Erythroblast (primary cell): Measurements from ENCODE around the gene MSI2.

Source experiments
- DNase-seq, 2 experiments: peaks; one replicate each; lab custom pipeline; 2025; lab: John Stamatoyannopoulos, UW
- GATA1 ChIP-seq: IDR thresholded peaks from 2 replicates; pipeline ENCODE4 v1.6.1; 2011; ENCODE audit warnings: low read depth, mild to moderate bottlenecking, control low read depth, low read length, moderate library complexity
- POLR2A ChIP-seq: IDR thresholded peaks from 2 replicates; pipeline ENCODE4 v1.6.1; 2011; ENCODE audit warnings: mild to moderate bottlenecking, low read length

Gene MSI2

DNA sequence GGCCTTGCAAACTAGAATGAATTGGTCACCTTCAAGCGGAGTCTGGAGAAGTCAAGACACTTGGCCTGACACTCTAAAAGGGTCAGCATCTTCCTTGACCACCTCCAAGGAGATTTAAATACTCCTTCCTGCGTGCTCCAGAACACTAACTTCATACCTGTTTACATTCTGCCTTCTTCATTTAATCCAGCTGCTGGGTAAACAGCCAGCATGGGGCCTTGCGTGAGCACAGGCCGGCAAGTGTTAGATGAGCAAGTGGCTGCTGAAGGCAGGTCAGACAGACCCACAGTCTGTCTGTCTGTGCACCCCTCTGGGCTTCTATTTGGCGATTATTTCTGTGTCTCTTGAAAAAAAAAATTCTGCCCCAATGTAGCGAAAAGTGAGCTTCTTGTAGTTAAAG lies 153.8 kb downstream of the MSI2 start:
- DNase-seq = no peak
- no peak for TF ChIP-seq POLR2A
- TF ChIP-seq GATA1 = no peak

DNA sequence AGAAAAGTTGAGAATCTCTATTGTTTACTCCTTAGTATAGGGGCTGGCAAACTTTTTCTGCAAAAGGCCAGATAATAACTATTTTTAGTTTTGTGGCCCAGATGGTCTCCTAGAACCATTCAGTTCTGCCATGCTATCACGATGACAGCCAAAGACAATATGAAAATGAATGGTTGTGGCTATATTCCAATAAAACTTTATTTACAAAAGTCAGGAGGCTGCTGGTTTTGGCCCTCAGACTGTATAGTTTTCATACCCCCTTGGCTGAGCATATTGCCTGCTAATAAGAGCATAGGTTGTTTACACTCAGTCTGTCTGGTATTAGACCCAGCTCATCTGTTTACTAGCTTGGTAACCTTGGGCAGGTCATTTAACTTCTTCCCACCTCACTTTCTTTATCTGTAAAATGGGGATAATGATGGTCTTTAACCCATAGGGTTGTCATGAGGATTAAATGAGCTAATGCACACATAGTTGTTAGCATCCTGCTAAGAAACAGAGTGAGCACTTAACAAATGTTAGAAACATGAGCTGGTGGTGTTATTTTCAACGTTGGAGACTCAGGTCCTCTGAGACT lies 156.3 kb downstream of the MSI2 start:
- TF ChIP-seq GATA1 = no peak
- TF ChIP-seq POLR2A = no peak
- DNase-seq = no peak

DNA sequence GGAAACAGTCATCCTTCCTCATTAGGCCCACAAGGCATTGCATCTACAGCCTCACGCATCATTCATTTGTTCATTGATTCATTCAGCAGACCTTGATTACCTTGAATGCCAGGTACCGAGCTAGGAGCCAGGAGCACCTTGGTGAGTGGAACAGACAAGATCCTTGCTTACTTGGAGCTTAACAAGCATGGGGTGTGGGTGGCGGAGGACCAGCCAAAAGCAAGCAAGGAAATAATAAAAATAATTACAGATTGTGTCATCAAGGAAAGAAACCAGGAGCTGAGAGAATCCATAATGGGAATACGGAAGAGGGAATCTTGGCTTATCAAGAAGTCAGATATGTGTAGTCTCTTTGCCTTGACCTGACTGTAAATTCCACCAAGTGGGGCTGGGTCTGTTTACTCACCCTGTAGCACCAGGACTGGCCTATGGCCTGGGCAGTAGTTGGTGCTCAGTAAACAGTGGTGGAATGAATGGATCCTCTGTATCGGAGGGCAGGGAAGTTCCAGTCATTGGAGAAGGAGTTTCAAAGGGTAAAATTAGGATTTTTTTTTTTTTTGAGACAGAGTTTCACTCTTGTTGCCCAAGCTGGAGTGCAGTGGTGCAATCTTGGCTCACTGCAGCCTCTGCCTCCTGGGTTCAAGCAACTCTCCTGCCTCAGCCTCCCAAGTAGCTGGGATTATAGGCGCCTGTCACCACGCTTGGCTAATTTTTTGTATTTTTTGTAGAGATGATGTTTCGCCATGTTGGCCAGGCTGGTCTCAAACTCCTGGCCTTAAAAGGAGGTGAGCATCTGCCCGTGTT lies 157.7 kb downstream of the MSI2 start:
- no peak for DNase-seq

DNA sequence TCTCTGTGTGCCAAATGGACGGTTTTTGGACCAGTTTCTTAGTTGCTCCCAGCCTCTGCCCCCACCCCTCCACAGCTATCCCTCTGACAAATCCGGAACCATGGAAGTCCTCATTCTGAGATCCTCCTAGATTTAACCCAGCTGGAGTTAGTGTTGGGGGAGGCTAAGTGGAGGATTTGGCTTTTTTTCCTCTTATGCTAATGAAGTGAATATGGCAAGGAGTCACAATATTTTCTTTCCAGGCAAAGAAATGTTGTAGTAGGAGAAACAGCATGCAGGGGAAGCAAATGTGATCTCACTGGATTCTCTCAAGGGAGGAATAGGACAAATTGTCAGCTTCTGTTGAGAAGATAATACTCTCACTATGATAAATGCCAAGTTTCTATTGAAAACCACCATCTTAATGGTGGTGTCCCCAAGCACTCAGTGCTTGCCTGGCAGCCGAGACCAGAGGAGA lies 159.5 kb downstream of the MSI2 start:
- TF ChIP-seq POLR2A (no peak), GATA1 (no peak)
- no peak for DNase-seq

More for the DNA sequence above, 157.7 kb downstream of the MSI2 start:
- no peak for TF ChIP-seq GATA1
- no peak for TF ChIP-seq POLR2A

DNA sequence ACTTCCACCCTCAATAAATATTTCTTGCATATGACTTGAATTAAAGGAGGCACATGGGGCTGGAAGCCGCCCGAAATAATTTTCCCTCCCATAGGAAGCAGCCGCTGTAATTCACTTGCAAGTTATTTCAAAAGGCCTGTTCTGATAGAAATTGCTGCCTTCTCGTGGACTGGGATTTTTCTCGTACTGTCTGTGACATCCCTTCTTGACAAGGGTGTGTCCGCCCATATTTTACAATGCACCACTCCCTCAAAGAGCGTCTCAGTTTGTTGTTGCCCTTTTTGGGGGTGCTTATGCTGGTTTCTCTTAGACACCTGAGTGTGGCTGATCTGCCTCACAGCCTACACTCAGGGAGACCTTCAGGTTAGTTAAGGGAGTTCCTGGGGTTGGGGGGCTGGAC lies 160.0 kb downstream of the MSI2 start:
- DNase-seq = no peak

DNA sequence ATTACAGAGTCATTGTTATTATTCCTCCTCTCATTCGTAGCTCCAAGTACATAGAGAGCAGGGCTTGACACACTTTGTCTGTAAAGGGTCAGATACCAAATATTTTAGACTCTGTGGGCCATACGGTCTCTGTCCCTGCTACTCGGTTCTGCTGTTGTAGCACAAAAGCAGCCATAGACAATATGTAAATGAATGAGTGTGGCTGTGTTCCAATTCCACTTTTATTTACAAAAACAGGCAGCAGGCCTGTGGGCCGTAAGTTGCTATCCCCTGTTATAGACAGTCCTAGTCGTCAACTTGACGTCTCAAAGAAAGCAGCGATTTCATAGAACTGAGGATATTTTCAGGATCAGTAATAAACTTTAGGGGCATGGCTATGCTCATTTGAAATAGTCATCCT lies 161.6 kb downstream of the MSI2 start:
- no peak for DNase-seq
- TF ChIP-seq GATA1 (no peak), POLR2A (no peak)

More for the DNA sequence above, 160.0 kb downstream of the MSI2 start:
- no peak for TF ChIP-seq POLR2A
- TF ChIP-seq GATA1 = no peak

DNA sequence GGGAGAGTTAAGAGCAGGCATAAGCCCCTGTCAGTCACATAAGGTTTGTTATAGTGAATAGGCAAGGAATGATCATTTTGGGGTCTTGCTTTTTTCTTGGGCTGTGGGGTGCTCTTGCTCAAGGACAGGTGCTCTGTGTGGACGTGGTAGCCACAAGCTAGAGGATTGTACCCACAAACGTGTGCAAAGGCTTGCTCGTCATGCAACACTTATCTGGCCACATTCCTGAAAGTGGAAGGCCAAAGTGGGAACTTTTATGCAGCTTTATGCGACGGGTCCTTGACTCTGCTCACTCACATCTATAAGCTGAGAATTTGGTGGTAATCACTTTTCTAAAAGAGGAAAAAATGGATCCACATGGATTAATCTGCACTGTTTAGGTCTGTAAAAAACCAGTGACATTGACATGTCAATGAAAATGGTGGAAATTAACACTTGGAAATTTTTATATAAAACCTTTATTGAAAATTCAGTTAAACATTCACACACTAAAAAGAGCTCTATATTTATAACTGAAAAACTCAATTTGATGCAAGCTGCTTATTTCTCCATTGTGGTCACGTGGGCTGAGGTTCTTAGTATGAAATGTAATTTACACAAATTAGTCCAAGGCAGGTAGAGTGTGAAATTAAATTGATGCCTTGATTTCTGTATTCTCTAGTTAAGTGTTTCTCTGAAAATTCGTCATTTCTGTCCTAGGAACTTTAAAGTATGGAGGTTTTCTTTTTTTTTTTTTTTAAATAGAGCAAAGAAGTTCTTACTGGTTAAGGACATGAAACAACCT lies 162.3 kb downstream of the MSI2 start:
- no peak for DNase-seq

DNA sequence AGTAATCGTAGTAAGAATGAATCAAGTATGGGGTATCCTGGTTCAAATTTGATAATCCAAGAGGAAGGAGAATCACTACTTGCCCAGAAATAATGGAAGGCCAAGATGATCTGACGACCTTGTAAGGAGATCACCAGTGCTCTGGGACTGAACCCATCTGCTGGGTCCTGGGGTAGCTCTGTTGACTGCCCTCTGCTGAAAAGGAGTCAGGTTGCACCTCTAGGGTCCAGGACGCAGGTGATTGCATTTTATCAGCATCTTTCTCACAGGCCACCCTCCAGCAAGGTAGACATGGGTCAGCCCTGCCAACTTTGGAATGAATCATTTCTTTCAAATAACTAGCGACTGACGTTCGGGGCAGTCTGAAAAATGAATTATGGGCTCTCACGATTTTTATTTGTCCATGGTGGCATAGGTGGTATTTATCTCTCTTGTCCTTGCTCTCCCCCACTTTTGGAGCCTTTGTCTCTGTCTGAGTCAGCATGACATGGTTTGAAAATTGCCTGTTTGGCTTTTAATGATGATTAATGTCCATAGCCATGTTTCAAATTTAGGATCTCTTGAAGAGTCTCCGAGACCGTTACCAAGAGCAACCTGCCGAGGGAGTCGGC lies 163.7 kb downstream of the MSI2 start:
- TF ChIP-seq POLR2A (no peak), GATA1 (no peak)
- DNase-seq = no peak

More for the DNA sequence above, 162.3 kb downstream of the MSI2 start:
- no peak for TF ChIP-seq POLR2A
- TF ChIP-seq GATA1 = no peak

DNA sequence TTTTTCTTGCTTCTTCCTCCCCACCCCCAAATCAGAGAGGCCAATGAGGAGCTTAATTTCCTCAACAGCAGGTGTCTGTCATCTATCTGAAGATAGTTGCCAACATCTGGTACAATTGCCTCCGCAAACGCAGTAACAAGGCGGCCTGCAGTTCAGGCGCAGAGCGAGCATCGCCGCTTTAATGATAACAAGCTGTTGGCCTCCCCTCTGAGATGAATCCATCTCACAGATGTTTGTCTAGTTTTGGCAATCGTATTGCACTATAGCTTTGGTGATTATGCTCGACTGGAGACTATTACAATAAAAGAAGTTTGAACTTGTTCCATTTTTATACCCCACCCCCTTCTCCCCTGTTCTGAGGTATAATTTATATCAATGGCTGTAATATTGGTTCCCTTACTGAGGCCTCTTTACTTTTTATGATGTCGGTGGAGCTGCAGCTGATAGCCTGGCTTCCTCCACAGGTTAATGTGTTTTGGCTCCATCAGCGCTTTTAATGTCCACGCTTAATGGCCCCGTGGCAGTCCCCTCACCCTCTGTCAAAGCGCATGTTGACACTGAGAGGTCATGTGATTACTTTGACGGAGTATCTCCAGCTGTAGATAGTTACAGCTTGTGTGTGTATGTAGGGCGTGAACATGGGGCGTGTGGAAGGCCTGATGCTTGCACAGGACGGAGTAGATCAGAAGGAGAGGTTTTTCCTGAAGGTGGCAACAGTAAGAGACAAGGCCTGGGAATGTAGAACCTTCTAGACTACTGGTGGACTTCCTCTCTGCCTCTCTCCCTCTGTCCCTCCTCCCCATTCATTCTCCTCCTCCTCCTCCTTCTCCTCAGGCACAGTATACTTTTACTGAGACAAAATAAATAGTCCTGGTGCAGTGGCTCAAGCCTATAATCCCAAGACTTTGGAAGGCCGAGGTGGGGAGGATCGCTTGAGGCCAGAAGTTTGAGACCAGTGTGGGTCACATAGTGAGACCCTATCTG lies 164.7 kb downstream of the MSI2 start:
- TF ChIP-seq POLR2A = no peak
- no peak for TF ChIP-seq GATA1
- DNase-seq = peak; percentile 57 to 83

DNA sequence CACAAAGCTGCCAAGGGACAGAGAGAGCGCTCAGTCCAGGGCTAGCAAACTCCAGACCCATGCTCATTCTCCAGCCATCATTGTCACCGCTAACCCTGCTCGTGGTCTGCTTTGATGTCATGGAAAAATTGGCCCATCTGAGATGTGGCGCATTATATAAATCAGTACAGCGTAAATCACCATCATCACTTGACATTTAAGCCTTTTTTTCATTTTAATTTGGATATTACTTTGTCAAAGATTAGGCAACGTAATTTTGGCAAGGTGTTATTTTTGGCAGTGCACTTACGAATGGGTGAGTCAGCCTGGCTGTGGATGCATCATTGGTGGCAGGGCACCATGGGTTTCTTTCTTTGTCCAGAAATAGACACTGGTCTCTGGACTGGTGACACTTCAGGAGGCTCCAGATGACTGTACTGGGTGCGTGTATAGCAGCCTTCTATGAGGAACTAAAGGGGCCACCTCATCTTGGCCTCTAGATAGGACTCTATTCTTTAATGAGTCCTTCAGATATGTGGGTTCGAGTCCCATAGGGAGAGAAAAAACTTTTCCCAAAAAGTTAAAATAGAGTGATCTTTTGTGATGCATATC lies 166.3 kb downstream of the MSI2 start:
- no peak for DNase-seq
- TF ChIP-seq GATA1 = no peak
- TF ChIP-seq POLR2A = no peak

DNA sequence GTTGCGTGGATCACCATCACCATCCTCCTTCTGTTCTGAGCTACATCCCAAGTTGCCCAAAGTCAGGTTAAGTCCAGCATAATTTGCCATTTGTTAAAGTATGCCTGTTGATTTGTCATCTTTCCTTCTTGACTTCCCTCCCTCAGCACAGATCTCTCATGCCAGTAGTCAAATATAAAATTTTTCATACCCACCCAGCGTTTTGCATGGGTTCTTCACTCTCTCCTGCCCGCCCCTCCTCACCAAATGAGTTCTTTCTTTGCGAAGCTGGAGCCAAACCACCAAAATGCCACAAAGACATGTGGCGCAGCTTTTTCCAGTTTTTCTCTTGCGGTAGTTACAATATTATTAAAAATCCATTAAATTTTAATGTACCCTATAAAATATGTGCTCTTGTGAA lies 167.2 kb downstream of the MSI2 start:
- DNase-seq = no peak
- TF ChIP-seq GATA1 (no peak), POLR2A (no peak)

DNA sequence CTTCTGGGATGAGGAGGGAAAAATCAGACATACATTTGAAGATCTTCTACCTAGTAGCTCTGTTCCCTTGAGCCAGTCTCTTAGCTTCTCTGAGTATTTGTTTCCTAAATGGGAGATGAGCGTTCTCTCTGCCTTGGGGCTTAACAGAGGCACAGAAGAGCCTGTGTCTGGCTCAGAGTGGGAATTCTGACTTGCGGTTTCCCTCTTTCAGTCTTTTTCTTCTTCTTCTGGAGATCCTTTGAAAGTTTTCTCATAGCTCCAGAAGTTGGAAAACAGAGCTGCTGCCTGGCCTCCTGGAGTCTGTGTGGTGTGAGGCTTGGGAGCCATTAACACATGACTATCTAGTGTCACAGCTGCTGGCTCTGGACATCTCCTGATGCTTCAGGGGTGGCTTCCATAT lies 167.9 kb downstream of the MSI2 start:
- no peak for DNase-seq
- TF ChIP-seq POLR2A (no peak), GATA1 (no peak)

DNA sequence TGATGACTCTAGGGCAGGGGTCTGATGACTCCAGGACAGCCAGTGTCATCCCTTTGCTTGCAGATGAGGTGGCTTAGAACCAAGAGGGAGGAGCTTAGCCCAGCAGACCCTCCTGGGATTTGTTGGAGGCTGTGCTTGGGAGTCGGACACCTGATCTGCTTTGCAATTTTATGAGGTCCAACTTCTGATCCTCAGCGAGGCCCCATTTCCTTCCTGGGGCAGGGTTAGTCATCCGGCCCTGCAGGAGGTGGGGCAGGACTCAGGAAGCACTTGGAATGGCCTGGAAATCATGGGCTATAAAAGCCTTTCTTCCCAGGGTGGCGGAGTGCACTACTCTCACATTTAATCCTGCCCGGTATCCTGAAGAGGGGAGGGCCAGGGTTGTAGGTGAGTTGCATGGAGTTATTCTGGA lies 168.5 kb downstream of the MSI2 start:
- DNase-seq = no peak
- TF ChIP-seq POLR2A = no peak
- TF ChIP-seq GATA1 = no peak
